GM18526 (cell line): Measurements from ENCODE around the gene LRRC1.

Source experiments
- POLR2A ChIP-seq: IDR thresholded peaks from 3 replicates; pipeline ENCODE4 v1.6.1; 2011; ENCODE audit not compliant: insufficient read length; ENCODE audit errors: extremely low read depth

Gene LRRC1

DNA sequence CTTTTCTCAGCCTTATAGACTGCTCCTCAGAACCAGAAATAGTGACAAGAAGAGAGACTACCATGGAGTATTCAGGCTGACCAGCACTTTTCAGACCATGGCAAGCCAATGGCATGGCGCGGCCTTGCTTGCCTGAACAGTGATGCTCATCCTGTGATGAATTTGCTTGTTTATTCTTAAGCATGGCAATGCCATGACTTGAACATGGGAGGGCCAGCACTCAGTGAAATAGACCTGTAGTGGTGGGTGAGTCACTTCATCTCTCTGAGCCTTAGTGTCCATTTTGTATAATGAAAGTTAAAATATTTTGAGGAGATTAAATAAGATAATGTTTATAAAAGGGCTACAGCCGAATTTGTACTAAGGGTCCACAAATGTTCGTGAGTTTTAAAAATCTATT lies 79.1 kb downstream of the LRRC1 start:
- TF ChIP-seq POLR2A: no peak

DNA sequence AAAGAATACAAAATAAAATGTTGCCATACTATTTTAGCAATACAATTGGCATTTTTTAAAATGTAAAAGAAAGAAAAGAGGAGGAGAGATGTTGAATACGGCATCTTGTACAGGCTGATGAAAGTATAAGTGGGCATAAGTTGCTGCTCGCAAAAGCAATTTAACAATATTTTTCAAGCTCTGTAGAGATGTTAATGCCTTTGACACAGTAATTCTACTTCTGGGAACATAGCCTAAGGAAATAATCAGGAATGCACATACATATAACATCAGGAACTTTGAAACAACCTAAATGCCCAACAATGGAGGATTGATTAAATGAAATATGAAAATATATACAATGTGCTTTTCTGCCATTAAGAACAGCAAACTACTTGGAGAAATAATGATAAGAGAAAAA lies 80.2 kb downstream of the LRRC1 start:
- TF ChIP-seq POLR2A: no peak

DNA sequence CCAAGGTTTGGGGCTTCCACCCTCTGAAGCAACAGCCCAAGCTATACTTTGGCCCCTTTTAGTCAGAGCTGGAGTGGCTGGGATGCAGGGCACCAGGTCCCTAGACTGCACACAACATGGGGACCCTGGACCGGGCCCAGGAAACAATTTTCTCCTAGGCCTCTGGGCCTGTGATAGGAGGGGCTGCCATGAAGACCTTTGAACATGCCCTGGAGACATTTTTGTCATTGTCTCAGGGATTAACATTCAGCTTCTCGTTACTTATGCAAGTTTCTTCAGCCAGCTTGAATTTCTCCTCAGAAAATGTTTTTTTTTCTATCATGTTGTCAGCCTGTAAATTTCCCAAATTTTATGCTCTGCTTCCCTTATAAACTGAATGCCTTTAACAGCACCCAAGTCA lies 82.3 kb downstream of the LRRC1 start:
- no peak for TF ChIP-seq POLR2A

DNA sequence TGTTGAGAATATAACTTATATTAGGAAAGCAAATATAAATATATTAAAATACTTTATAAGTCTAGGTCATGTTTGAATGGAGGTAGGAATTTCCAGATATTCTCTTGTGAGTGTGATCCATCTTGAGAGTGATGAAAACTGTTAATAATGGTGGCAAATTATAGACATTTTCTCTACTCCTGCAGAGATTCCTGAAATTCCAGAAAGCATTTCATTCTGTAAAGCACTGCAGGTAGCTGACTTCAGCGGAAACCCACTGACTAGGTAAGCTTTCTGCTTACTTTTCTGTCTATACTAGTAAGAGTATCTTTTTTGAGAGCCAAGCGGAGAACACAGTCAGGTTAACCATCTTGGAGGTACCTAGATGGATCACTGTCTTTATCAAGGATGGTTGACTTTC lies 84.0 kb downstream of the LRRC1 start:
- TF ChIP-seq POLR2A: no peak

DNA sequence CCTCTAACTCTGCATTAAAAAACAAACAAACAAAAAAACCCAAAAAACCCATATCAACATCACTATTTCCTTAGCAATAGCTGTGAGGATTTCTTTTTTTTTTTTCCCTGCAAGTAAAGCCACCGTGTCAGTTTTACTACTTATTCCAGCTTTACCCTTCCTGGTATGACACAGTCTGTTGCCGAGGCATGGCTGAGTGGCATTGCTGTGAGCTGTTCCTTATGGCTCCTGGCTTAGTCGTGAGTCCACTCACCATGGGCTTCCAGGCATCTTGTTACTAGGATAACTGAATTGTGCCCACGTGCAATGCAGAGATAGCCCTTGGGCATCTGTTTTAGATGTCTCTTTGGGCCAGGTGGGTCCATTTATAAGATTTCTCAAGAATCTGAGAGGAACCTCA lies 84.8 kb downstream of the LRRC1 start:
- TF ChIP-seq POLR2A: no peak

DNA sequence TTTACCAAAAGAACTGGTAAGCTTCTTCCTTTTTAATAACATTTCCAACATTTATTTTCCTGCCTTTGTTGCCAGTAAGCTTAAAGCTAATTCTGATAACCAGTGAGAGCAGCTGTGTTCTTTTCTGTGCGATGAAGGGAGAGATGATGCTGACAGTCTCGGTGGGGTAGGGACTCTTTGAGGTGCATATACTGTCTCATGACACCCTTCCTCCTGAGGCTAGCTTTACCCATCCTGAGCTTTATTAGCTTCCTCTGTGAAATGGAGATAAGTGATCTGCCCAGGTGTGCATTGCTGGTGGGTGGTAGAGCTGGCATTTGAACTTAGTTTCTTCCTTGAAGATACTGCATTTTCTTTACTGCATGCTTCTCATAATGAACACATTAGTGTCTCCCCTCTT lies 92.5 kb downstream of the LRRC1 start:
- TF ChIP-seq POLR2A: no peak

DNA sequence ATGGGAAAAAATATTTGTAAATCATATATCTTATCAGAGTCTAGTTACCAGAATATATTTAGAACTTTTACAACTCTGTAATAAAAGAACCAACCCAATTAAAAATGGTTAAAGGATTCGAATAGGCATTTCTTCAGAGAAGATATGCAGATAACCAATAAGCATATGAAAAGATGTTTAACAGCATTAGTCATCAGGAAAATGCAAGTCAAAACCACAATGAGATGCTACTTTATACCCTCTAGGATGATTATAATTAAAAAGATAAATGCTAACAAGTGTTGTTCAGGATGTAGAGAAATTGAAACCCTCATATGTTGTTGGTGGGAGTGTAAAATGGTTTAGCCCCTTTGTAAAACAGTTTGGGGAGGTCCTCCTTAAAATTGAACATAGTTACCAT lies 94.1 kb downstream of the LRRC1 start:
- no peak for TF ChIP-seq POLR2A

DNA sequence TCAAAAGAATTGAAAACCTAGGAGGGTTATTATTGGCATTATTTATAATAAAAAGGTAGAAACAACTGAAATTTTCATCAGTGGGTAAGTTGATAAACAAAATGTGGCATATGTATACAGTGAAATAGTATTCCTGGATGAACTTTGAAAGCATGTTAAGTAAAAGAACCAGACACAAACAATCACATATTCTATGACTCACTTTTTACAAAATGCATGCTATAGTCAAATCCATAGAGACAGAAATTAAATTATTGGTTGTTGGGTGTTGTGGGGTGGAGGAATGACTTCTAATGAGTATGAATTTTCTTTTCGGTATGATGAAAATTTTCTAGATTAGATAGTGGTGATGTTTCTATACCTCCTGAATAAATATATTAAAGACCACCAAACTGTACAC lies 94.6 kb downstream of the LRRC1 start:
- no peak for TF ChIP-seq POLR2A

DNA sequence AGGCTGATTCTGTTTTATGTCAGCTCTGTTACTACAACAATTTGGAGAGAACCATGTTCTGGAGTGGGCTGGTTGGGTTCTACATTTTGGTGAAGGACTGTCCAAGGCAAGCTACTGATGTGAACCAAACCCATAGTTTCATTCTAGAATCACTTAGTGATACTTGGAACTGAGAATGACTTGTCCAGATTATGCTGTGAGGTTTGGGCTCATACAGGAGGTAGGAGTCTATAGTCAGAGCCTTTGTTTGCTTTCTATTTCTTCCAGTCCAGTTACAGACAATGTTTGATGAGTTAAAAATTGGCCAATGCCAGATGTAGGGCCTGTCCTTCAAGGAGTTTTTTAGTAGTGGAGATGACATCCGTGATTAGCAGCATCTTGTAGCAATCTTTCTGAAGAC lies 97.9 kb downstream of the LRRC1 start:
- no peak for TF ChIP-seq POLR2A

DNA sequence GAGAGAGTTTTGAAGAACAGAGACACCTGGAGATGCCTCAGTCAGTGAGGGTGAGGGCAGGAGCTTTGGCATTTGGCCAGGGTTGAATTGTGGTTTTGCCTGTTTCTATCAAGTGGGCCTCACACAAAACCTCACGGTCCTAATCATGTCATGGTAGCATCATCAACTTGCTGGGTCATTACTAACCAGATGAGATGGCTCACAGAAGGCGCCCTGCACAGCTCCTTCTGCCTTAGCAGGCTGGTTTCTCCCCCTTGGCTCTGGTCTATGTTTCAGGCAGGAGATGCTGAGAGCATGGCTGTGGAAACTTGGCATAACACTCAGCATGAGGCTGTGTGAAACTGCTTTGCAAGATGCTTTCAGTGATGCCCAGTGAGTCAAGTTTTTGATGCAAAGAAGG lies 99.3 kb downstream of the LRRC1 start:
- no peak for TF ChIP-seq POLR2A

DNA sequence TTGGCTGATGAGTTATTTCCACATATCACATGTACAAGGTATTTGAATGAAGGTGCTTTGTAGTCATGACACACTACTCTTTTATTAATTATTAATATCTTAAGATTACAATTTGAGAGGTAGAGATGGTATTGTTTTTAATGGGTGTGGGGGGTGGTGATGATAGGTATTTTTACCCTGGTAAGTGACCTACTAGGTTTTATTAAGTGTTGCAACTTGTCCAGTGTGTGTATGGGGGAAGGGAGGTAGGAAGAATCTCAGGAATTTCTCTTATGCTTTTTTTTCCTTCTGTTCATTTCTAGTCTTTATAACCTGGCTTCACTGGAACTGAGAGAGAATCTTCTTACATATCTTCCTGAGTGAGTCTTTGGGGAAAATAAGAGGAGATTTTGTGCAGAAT lies 101.4 kb downstream of the LRRC1 start:
- no peak for TF ChIP-seq POLR2A

DNA sequence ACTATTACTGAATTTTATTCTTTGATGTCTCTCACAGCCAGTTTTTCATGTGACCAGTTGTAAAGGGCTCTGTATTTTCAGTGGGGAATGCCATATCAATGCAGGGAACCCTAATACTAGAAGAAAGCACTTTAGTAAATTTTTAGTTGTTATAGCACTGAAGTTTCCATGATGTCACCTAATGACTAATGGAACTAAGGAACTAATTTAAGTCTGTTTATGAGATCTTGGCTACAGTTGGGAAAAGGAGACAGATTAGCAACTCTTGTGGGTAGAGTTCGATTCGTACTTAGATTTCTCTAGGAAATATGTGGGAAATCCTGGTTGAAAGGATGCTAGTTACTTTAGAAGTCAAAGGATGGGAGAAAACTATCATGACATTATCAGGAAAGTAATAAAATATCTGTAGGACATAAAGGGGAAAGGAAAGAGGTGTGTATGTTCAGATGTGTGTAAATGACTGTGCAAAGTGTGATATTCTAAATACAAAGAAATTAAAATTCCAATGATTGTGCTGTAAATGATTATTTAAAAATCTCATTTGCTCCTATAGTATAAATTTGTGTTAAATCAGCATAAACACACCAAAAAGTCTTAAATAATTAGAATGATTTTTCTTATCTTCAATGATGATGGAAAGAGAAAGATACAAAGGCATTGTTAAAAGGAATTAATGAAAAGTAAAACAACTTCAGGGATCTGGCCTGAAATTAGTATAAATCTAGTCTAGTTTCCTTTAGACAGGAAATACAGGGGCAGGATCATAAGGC lies 103.4 kb downstream of the LRRC1 start:
- no peak for TF ChIP-seq POLR2A

DNA sequence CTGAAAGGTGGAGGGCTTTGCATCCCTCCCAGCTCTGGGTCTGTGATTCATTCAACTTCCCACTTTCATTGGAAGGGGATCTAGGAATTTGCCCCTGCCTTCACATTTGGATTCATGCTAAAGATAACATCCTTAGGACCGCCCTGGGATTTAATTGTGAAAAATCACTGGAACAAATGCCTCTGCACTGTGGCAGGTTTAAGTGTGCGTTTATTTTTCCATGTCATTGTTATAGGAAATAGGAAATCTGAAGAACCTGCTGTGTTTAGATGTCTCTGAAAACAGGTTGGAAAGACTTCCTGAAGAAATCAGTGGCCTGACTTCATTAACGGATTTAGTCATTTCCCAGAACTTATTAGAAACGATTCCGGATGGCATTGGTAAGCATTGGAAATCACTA lies 104.7 kb downstream of the LRRC1 start:
- no peak for TF ChIP-seq POLR2A

DNA sequence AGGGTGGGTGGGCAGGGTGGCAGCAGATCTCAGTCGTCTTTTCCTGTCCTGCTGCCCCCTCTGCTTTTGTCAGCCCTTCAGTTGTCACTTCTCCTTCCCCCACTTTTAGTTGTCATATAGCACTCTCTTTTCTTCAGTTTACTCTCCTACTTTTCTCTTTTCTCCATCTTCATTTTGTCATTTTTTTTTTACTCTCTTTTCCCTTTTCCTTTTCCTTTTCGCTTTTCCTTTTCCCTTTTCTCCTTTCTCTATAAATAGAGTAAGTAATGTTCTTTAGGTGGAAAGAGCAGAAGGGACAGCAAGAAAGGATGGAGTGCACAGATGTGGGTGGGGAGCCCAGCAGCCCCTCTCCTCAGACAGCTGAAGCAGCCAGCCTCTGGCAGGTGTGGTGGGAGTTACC lies 108.6 kb downstream of the LRRC1 start:
- TF ChIP-seq POLR2A: no peak

DNA sequence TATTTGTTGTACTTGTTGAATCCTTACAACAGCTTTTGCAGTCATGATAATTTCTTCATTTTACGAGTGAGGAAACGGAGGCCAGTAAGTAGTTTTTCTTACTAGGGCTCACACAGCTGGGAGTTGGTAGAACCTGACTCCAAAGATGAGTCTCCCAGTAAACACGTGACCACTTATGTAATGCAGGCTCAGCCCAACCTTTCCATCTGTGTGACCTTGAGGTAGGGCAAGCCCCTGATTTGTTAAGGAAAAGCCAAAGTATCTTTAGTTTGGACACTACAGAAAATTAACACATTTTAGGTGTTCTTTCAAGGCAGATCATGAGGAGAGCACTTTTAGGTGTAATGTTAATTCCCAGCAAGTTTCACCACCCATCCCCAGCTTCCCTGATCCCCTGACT lies 111.3 kb downstream of the LRRC1 start:
- no peak for TF ChIP-seq POLR2A

DNA sequence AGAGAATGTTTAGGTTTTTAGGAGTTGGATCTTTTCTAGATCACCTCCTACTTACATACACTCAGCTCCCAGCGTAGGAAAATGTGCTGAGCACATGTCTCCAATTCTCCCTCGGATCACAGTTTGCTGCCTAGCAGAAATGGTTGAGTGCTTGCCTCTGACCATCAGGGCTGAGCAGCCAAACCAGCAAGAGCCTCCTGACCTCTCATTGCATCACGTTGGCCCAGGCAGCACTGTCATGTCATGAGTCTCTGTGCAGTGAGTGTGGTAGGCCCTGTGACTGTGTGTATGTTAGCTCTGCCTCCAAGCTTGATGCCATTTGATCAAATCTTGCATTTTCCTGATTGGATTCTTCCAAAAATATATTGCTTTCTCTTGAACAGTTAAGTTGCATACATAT lies 112.0 kb downstream of the LRRC1 start:
- TF ChIP-seq POLR2A: no peak

DNA sequence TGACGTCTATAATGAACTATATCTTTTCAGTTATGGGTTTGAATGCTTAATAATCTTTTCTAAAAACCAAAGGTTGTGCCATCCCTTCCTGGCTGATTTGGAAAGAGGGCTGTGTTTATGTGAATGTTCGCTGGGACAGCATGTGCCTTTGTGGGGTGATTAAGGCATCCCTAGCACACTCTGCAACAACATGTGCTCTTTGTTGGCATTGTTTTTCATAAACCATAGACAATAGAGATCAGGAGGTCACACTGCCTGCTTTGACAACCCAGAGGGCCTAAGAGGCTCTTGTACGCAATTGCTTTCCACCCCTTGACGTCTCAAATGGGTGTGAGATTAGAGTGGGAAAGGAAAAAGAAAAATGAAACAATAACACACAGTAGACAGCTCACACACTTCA lies 116.0 kb downstream of the LRRC1 start:
- TF ChIP-seq POLR2A: no peak
